HFFc6 (cell line): ENCODE data around the gene CDK5R1. TPM values are rescaled to one million over a fixed set of nuclear protein-coding genes. Genes with fewer than 3 reads are reported as not detected.

Experiments
- DNase-seq: peaks from one replicate; pipeline ENCODE4 v3.0.0-alpha.2; 2018
- H3K27ac Mint-ChIP-seq: 2 replicates; pipeline ENCODE4 v1.8.0; 2020; ENCODE audit warnings: mild to moderate bottlenecking, mixed read lengths
- H3K27me3 Mint-ChIP-seq: 2 replicates; pipeline ENCODE4 v1.8.0; 2021; ENCODE audit warnings: mild to moderate bottlenecking, moderate library complexity, mixed read lengths; ENCODE audit not compliant: insufficient read depth
- H3K36me3 Mint-ChIP-seq: 2 replicates; pipeline ENCODE4 v1.8.0; 2021; ENCODE audit warnings: low read depth, mixed read lengths
- H3K4me1 Mint-ChIP-seq: 2 replicates; pipeline ENCODE4 v1.8.0; 2020; ENCODE audit warnings: low read depth, mixed read lengths
- H3K4me3 Mint-ChIP-seq: 2 replicates; pipeline ENCODE4 v1.8.0; 2020; ENCODE audit warnings: mild to moderate bottlenecking, moderate library complexity, mixed read lengths
- H3K9me3 Mint-ChIP-seq: 2 replicates; pipeline ENCODE4 v1.8.0; 2020; ENCODE audit warnings: mild to moderate bottlenecking, mixed read lengths
- CTCF ChIP-seq: fragments of 200-600 bp; sonication (generic); IDR thresholded peaks from 2 replicates; pipeline ENCODE4 v1.5.0; 2021; ENCODE audit warnings: antibody characterized with exemption, mild to moderate bottlenecking
- total RNA-seq, 6 experiments: library from RNA; stranded (reverse); fragmentation: NEBNext Ultra II Directional; extraction: Animal tissue kit (Norgen Biotek cat#: 25700); gene quantifications; 2 replicates in 1 of 6; 3 replicates in 5 of 6; pipeline ENCODE4 v1.2.3, GENCODE V29; 2021

CDK5R1 gene
- total RNA-seq, 6 experiments from 2014 or later, result 1.00 to 1.9 (median 1.3) TPM

- H3K27me3 Mint-ChIP-seq, result peaks cover 1% of the 10 kb centered on the region
- no peak for DNase-seq
- no peak overlapping the region for H3K27ac Mint-ChIP-seq
- no peak overlapping the region for H3K4me3 Mint-ChIP-seq
- TF ChIP-seq CTCF, result no peak
- H3K9me3 Mint-ChIP-seq, result no peaks in the 10 kb centered on the region
- H3K36me3 Mint-ChIP-seq, result peaks cover 5% of the 10 kb centered on the region; the same call in 1 of the 2 replicates
- peaks cover 14% of the 10 kb centered on the region for H3K4me1 Mint-ChIP-seq
Observed at GRCh38 chr17:32533296-32533695, 46.5 kb downstream of the CDK5R1 start.

- DNase-seq, result peak; percentile 50
- TF ChIP-seq CTCF, result no peak
- Mint-ChIP-seq H3K27me3 (peaks cover 1% of the 10 kb centered on the region; the same call in 1 of the 2 replicates), H3K9me3 (no peaks in the 10 kb centered on the region), H3K4me1 (peaks cover 14% of the 10 kb centered on the region), H3K36me3 (peaks cover 9% of the 10 kb centered on the region), H3K4me3 (peak overlapping the region; percentile 34; the same call in 1 of the 2 replicates), H3K27ac (peak overlapping the region; percentile 68)
Observed at GRCh38 chr17:32536736-32537643, 50.2 kb downstream of the CDK5R1 start.

Other genes with a start within 250 kb of the CDK5R1 start
- under 1 TPM in 1 of 6 experiments, not detected in 5; 0.07 TPM for gene RHBDL3, start 221.2 kb upstream of the CDK5R1 start, total RNA-seq
- 10 to 100 TPM; 16.4 to 25.9 (median 23.9) TPM for gene C17orf75, start 144.8 kb upstream of the CDK5R1 start, total RNA-seq
- gene ZNF207, start 136.8 kb upstream of the CDK5R1 start, total RNA-seq, result 100 to 1,000 TPM; 128 to 173 (median 153) TPM
- gene PSMD11, start 42.5 kb upstream of the CDK5R1 start, total RNA-seq, result 100 to 1,000 TPM; 105 to 121 (median 110) TPM